SK-N-SH treated with all-trans-retinoic acid at 6 μM for 48 hours (cell line): Measurements from ENCODE around the gene PRKCSH.

ENCODE experiments used
- ARNTL ChIP-seq: fragments of 450-650 bp; formaldehyde crosslinking; IDR thresholded peaks from 2 replicates; pipeline ENCODE4 v1.5.0; 2020; ENCODE audit warnings: low read depth, mild to moderate bottlenecking, moderate library complexity, borderline replicate concordance
- CREB5 ChIP-seq: fragments of 250-450 bp; sonication (Bioruptor Pico); IDR thresholded peaks from 2 replicates; pipeline ENCODE4 v1.5.1; 2020; ENCODE audit warnings: low read depth, mild to moderate bottlenecking, moderate library complexity
- GLIS3 ChIP-seq: fragments of 250-450 bp; sonication (Bioruptor Pico); IDR thresholded peaks from 2 replicates; pipeline ENCODE4 v1.5.0; 2020; ENCODE audit warnings: mild to moderate bottlenecking, moderate library complexity
- PATZ1 ChIP-seq: fragments of 250-450 bp; sonication (Bioruptor Pico); IDR thresholded peaks from 2 replicates; pipeline ENCODE4 v1.8.0; 2020; ENCODE audit warnings: mild to moderate bottlenecking, moderate library complexity, borderline replicate concordance
- POU6F1 ChIP-seq: fragments of 250-450 bp; sonication (Bioruptor Pico); IDR thresholded peaks from 2 replicates; pipeline ENCODE4 v1.8.0; 2021; ENCODE audit warnings: low read depth, mild to moderate bottlenecking, moderate library complexity, borderline replicate concordance
- TCF4 ChIP-seq: fragments of 250-450 bp; sonication (Bioruptor Pico); IDR thresholded peaks from 2 replicates; pipeline ENCODE4 v1.8.0; 2021; ENCODE audit warnings: mild to moderate bottlenecking, moderate library complexity, borderline replicate concordance
- ZNF70 ChIP-seq: fragments of 450-650 bp; formaldehyde crosslinking; IDR thresholded peaks from 2 replicates; pipeline ENCODE4 v1.5.0; 2020; ENCODE audit warnings: mild to moderate bottlenecking, moderate library complexity

GRCh38 chr19:11400798-11401197, 34.6 kb upstream of the PRKCSH start:
- no peak for TF ChIP-seq TCF4 (CRISPR knock-in tag)
- TF ChIP-seq POU6F1 (CRISPR knock-in tag) = no peak
- TF ChIP-seq ZNF70 = no peak
- no peak for TF ChIP-seq ARNTL
- TF ChIP-seq PATZ1 = no peak
- no peak for TF ChIP-seq CREB5 (CRISPR knock-in tag)
- no peak for TF ChIP-seq GLIS3 (CRISPR knock-in tag)
